Activated naive CD8-positive, alpha-beta T cell treated with anti-CD3 and anti-CD28 coated beads for 36 hours (primary cell): ENCODE measurements around the gene GPC6. TPM values are rescaled to one million over a fixed set of nuclear protein-coding genes. Genes with fewer than 3 reads are reported as not detected.

Source experiments
- DNase-seq: peaks from one replicate; pipeline ENCODE4 v3.0.0; 2021
- H3K27ac Mint-ChIP-seq: one replicate; pipeline ENCODE4 v1.8.0; 2022; ENCODE audit warnings: mild to moderate bottlenecking, moderate library complexity, mixed read lengths
- H3K27me3 Mint-ChIP-seq: one replicate; pipeline ENCODE4 v1.8.0; 2022; ENCODE audit warnings: mild to moderate bottlenecking, mixed read lengths
- H3K36me3 Mint-ChIP-seq: one replicate; pipeline ENCODE4 v1.8.0; 2021; ENCODE audit warnings: mild to moderate bottlenecking, mixed read lengths
- H3K4me1 Mint-ChIP-seq: one replicate; pipeline ENCODE4 v1.8.0; 2021; ENCODE audit warnings: mixed read lengths
- H3K4me3 Mint-ChIP-seq: one replicate; pipeline ENCODE4 v1.8.0; 2022; ENCODE audit warnings: mild to moderate bottlenecking, moderate library complexity, mixed read lengths
- H3K9me3 Mint-ChIP-seq: one replicate; pipeline ENCODE4 v1.8.0; 2022; ENCODE audit warnings: mixed read lengths
- total RNA-seq, 2 experiments: library from RNA; stranded (reverse); gene quantifications; one replicate each; pipeline ENCODE4 v1.2.3, GENCODE V29; 2021

GPC6 gene
- total RNA-seq, 2 experiments from 2014 or later: not detected

GRCh38 chr13:93899981-93900380 is 673.4 kb downstream of the GPC6 start:
- no peaks in the 10 kb centered on the region for H3K4me1 Mint-ChIP-seq
- H3K36me3 Mint-ChIP-seq: no peaks in the 10 kb centered on the region
- no peak overlapping the region for H3K27ac Mint-ChIP-seq
- H3K4me3 Mint-ChIP-seq: no peak overlapping the region
- DNase-seq: no peak
- H3K9me3 Mint-ChIP-seq: no peaks in the 10 kb centered on the region
- peaks cover 34% of the 10 kb centered on the region for H3K27me3 Mint-ChIP-seq

- Mint-ChIP-seq H3K4me1 (no peaks in the 10 kb centered on the region), H3K9me3 (no peaks in the 10 kb centered on the region), H3K27me3 (peaks cover 30% of the 10 kb centered on the region), H3K27ac (no peak overlapping the region), H3K4me3 (no peak overlapping the region), H3K36me3 (no peaks in the 10 kb centered on the region)
- DNase-seq: no peak
Measured at GRCh38 chr13:93900731-93901130, 674.1 kb downstream of the GPC6 start.

DNA sequence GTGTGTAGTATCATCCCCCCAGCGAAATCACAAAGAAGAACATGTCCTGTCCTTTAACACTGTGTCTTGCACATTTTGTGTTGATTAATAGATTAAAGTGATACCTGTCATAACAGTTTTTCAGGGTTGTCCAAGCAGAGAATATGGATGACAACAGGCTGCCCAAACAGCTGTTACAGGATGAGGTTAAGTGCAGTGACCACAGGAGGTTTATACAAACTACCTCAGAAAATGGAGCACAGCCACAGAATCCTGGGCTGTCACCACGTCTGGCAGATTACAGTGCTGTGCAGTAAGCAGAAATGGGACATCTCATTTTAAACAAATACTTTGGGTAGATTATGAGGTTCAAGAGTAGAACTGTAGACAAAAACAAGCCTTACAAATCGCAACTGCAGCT is 677.3 kb downstream of the GPC6 start:
- H3K27ac Mint-ChIP-seq: no peak overlapping the region
- no peaks in the 10 kb centered on the region for H3K4me1 Mint-ChIP-seq
- DNase-seq: no peak
- H3K36me3 Mint-ChIP-seq: no peaks in the 10 kb centered on the region
- H3K4me3 Mint-ChIP-seq: no peak overlapping the region
- H3K9me3 Mint-ChIP-seq: no peaks in the 10 kb centered on the region
- peaks cover 21% of the 10 kb centered on the region for H3K27me3 Mint-ChIP-seq

DNA sequence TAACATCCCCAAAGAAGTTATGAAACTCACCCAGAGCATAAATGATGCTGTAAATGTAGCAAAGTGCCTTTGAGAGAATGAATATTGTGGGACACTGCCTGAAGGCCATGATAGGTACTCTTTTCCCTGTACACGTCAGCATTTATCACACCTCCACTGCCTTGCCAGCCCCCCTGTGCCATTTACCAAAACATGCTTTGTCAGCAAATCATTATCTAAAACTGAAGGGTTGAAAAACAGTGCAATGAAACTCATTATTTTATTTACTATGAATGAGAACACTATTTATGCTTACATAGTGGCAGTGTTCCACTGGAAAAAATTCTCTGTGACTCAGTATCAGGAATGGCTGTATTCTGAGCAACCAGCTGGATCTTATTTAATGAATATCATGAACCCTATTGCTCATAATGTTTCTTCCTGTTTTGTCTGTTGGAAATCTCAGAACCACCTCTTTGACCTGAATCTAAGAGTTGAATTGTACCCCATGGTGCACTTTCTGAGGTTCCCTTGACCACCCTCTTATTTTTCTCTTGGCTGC is 688.7 kb downstream of the GPC6 start:
- H3K4me1 Mint-ChIP-seq: no peaks in the 10 kb centered on the region
- H3K9me3 Mint-ChIP-seq: no peaks in the 10 kb centered on the region
- no peak for DNase-seq
- H3K36me3 Mint-ChIP-seq: no peaks in the 10 kb centered on the region
- no peak overlapping the region for H3K27ac Mint-ChIP-seq
- no peak overlapping the region for H3K4me3 Mint-ChIP-seq
- peaks cover 11% of the 10 kb centered on the region for H3K27me3 Mint-ChIP-seq

DNA sequence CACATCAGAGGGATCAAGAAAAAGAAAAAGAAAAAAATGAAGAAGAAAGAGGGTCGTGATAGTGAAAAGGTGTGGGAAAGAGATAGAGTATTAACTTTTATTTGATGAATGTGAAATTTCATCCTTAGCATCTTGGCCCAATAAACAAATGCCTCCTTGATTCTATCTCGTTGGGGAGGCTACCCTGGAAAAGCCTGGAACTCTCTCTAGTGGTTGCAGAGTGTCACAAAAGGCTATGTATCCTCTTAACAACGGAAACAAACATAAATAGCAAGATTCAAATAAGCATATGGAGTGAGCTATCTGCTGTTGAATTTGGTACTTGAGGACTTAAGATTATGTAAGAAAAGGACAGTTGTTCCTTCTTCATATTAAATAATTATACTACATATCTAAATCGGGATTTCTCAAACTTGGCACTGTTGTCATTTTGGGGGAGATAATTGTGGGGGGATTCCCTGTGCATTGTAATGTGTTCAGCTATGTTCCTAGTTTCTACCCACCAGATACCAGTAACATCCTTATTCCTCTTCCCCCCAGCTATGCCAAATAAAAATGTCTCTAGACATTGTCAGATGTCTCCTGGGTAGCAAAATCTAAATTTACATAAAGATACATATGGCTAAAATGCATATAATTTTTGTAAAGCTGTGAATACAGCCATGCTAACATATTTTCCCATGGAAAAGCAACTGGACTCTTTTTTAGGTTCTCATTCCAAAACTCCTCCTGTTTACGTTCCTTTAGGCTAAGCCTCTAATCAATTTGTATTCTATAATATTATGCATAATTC is 695.7 kb downstream of the GPC6 start:
- H3K4me1 Mint-ChIP-seq: no peaks in the 10 kb centered on the region

DNA sequence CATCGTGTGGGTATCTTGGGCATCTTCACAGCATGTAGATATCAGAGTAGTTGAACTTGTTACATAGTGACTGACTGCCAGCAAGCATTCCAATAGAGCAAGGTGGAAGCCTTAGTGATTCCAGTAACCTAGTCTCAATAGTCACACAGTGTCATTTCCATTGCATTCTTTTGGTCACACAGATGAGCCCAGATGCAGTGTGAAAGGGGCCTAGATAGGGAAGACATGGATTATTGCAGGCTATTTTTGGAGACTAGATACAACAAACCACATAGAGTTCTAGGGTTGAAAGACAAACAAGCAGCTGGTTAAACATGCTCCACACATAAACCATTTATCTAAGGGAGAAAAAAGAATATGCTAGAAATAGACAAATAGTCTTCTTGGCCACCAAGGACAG is 699.4 kb downstream of the GPC6 start:
- H3K9me3 Mint-ChIP-seq: peaks cover 1% of the 10 kb centered on the region
- no peak overlapping the region for H3K27ac Mint-ChIP-seq
- no peak overlapping the region for H3K4me3 Mint-ChIP-seq
- H3K27me3 Mint-ChIP-seq: peaks cover 9% of the 10 kb centered on the region
- H3K36me3 Mint-ChIP-seq: no peaks in the 10 kb centered on the region
- DNase-seq: no peak
- H3K4me1 Mint-ChIP-seq: no peaks in the 10 kb centered on the region

More for the DNA sequence above, 695.7 kb downstream of the GPC6 start:
- Mint-ChIP-seq H3K27ac (no peak overlapping the region), H3K9me3 (no peaks in the 10 kb centered on the region), H3K36me3 (no peaks in the 10 kb centered on the region), H3K27me3 (peaks cover 10% of the 10 kb centered on the region), H3K4me3 (no peak overlapping the region)
- DNase-seq: no peak

DNA sequence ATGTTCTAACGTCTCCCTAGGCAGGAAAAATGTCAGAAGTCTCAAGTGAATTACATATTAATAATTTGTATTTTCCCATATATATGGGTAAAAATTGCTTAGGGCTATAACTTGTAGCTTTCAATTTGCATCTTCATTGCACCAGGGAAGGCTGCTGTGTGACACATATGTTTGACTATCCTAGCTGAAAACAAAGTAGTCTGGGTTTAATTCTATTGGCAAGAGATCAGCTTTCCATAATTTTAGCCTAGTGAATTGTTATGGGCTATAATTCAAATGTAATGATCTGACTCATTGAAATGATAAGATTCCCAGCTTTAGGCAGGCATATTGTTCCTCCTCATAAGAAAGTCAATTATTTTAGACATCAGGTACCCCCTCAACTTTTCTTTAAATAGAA is 699.8 kb downstream of the GPC6 start:
- peaks cover 1% of the 10 kb centered on the region for H3K9me3 Mint-ChIP-seq
- no peaks in the 10 kb centered on the region for H3K36me3 Mint-ChIP-seq
- peaks cover 5% of the 10 kb centered on the region for H3K27me3 Mint-ChIP-seq
- DNase-seq: no peak
- no peak overlapping the region for H3K27ac Mint-ChIP-seq
- H3K4me1 Mint-ChIP-seq: no peaks in the 10 kb centered on the region
- H3K4me3 Mint-ChIP-seq: no peak overlapping the region

DNA sequence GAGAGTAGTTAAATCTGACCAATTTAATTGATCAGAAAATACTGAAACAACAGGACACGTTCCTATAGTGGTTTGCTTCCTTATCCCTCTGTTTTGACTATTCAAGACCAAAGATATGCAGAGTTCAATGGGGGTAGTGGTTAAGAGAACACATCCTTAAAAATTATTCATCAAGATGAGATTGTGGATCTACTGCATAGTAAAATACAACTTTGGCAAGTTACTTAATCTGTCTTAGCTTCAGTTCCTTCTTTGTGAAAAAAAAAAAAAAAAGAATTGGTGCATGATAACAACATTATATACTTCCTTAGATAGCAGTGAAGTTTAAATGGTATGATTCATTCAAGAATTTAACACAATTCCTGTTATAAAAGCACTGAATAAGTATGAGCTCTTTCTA is 700.8 kb downstream of the GPC6 start:
- Mint-ChIP-seq H3K9me3 (peaks cover 1% of the 10 kb centered on the region), H3K4me3 (no peak overlapping the region), H3K27me3 (peaks cover 4% of the 10 kb centered on the region), H3K36me3 (no peaks in the 10 kb centered on the region), H3K4me1 (no peaks in the 10 kb centered on the region), H3K27ac (no peak overlapping the region)
- DNase-seq: no peak

DNA sequence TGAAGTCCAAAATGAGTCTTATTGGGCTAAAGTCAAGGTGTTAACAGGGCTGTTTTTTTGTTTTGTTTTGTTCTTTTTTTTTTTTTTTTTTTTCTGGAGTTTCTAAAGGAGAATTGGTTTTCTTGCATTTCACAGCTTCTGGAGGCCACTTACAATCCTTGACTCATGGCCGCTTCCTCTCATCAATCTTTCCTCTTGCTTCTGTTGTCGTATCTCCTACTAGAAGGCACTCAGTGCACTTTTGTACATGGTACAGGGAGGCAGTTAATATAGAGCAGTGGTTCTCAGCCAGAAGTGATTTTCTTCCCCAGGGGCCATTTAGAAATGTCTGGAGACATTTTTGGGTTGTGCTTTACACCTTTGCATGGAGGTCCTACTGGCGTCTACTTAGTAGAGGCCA is 706.3 kb downstream of the GPC6 start:
- H3K27ac Mint-ChIP-seq: no peak overlapping the region

GRCh38 chr13:93936901-93937300 is 710.3 kb downstream of the GPC6 start:
- no peaks in the 10 kb centered on the region for H3K9me3 Mint-ChIP-seq
- H3K4me1 Mint-ChIP-seq: no peaks in the 10 kb centered on the region
- H3K36me3 Mint-ChIP-seq: no peaks in the 10 kb centered on the region
- DNase-seq: no peak
- H3K27me3 Mint-ChIP-seq: peaks cover 3% of the 10 kb centered on the region
- no peak overlapping the region for H3K27ac Mint-ChIP-seq
- H3K4me3 Mint-ChIP-seq: no peak overlapping the region

More for the DNA sequence above, 706.3 kb downstream of the GPC6 start:
- DNase-seq: no peak
- no peaks in the 10 kb centered on the region for H3K36me3 Mint-ChIP-seq
- peaks cover 3% of the 10 kb centered on the region for H3K27me3 Mint-ChIP-seq
- H3K9me3 Mint-ChIP-seq: peaks cover 1% of the 10 kb centered on the region
- H3K4me3 Mint-ChIP-seq: no peak overlapping the region
- H3K4me1 Mint-ChIP-seq: no peaks in the 10 kb centered on the region

DNA sequence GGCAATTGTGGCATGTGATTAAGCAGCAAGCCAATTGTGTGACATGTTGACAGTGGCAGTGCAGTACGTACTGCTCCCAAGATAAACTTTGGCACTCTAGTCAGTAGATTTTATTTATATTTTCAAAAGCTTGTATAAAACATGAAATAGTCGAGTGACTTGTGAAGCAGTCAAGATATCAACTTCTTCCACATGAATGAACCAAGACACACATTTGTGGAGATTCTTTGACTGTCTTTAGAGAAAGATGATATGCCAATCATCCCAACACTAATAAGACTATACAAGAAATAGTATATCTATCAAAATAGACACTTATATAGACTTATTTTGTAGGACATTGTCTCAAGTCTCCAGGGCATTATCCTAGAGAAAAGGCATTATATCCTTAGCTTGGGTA is 714.8 kb downstream of the GPC6 start:
- no peaks in the 10 kb centered on the region for H3K9me3 Mint-ChIP-seq
- H3K27ac Mint-ChIP-seq: no peak overlapping the region
- no peaks in the 10 kb centered on the region for H3K36me3 Mint-ChIP-seq
- H3K4me3 Mint-ChIP-seq: no peak overlapping the region
- no peaks in the 10 kb centered on the region for H3K4me1 Mint-ChIP-seq
- DNase-seq: no peak
- H3K27me3 Mint-ChIP-seq: peaks cover 3% of the 10 kb centered on the region

- H3K4me3 Mint-ChIP-seq: no peak overlapping the region
- no peak overlapping the region for H3K27ac Mint-ChIP-seq
- no peaks in the 10 kb centered on the region for H3K27me3 Mint-ChIP-seq
Measured at GRCh38 chr13:93942016-93942415, 715.4 kb downstream of the GPC6 start.

DNA sequence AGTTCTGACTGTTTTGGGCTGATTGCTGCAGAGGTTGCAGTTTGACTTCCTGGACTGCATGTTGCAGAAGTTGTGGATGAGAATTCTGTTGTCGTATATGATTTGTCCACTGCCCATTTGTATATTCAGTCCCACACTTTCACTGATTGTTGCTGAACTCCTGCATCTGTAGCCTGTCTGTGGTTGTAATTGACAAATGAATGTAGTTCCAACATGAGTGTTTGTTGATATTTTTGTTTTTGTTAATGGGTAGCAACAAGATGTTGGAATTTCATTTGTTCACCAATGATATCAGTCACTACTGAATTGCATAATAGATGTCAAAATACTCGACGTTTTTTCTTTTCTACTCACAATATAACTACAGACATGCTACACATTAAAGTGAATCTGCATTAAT is 719.0 kb downstream of the GPC6 start:
- Mint-ChIP-seq H3K4me1 (no peaks in the 10 kb centered on the region), H3K27me3 (no peaks in the 10 kb centered on the region), H3K4me3 (no peak overlapping the region), H3K27ac (no peak overlapping the region), H3K36me3 (no peaks in the 10 kb centered on the region), H3K9me3 (no peaks in the 10 kb centered on the region)
- DNase-seq: no peak

More at GRCh38 chr13:93942016-93942415, 715.4 kb downstream of the GPC6 start:
- Mint-ChIP-seq H3K36me3 (no peaks in the 10 kb centered on the region), H3K4me1 (no peaks in the 10 kb centered on the region), H3K9me3 (no peaks in the 10 kb centered on the region)
- DNase-seq: no peak

- Mint-ChIP-seq H3K4me1 (no peaks in the 10 kb centered on the region), H3K36me3 (no peaks in the 10 kb centered on the region), H3K9me3 (no peaks in the 10 kb centered on the region), H3K27me3 (no peaks in the 10 kb centered on the region), H3K4me3 (no peak overlapping the region), H3K27ac (no peak overlapping the region)
- DNase-seq: no peak
Measured at GRCh38 chr13:93946994-93947393, 720.4 kb downstream of the GPC6 start.

DNA sequence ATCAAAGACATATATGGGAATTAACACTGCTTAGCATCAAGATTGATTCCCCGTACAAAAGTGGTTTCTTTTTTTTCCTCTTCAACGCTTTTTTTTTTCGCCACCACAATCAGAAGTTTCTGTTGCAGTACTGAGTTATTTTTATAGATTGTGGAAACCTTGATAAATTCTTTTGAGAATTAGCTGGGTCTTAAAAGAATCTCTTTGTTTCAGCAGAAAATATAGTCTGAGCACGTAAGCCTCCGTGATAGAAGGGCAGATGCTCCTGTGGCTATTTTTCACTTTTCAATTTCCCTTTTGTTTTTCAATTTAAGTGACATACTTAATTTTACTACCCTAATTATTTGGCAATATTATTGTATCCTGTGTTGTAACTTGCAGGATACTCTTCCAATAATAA is 721.0 kb downstream of the GPC6 start:
- DNase-seq: no peak
- Mint-ChIP-seq H3K27me3 (no peaks in the 10 kb centered on the region), H3K9me3 (no peaks in the 10 kb centered on the region), H3K4me1 (no peaks in the 10 kb centered on the region), H3K36me3 (no peaks in the 10 kb centered on the region), H3K4me3 (no peak overlapping the region), H3K27ac (no peak overlapping the region)
